M059J (cell line): Measurements from ENCODE around the gene NSMCE1. TPM values are rescaled to one million over a fixed set of nuclear protein-coding genes. Genes with fewer than 3 reads are reported as not detected.
A peak's percentile ranks its signal among the peaks of the same experiment; 100 is the strongest.
"Not testable (repeated sequence)": the region's sequence is repeated elsewhere in the genome, so short reads cannot be mapped to it uniquely, and the experiment has no call there.

ENCODE experiments used
- DNase-seq: peaks from one replicate; pipeline ENCODE4 v3.0.0-alpha.2; 2012; ENCODE audit warnings: low read depth
- total RNA-seq: library from RNA; depleted of rRNA; stranded (reverse); fragments of >200 nt; shearing (Covaris generic); gene quantifications from 2 replicates; pipeline ENCODE4 v1.2.3, GENCODE V29; 2014

Gene NSMCE1
- total RNA-seq, 1 experiment from 2014 or later, result 46.3 TPM

GRCh38 chr16:27216297-27216885 is 52.2 kb downstream of the NSMCE1 start:
- no peak for DNase-seq

DNA sequence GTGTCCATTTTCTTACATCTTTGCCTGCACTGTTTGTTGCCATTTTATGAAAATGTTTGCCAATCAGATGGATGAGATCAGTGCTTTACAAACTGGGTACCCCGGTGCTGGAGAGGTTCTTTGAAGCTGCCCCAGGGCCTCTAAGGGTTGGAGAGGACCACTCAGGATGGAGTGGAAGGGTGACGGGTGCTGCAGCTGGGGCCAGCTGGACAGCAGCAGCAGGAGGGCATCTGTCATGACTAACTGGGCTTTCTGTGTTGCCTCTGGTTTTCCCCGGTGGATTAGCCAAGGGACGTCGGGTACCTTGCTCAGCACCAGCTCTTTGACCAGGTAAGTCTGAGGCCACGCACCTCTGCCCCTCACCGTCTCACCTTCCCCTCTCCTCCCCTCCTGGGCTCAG is 52.9 kb downstream of the NSMCE1 start:
- no peak for DNase-seq

GRCh38 chr16:27214084-27214961 is 54.2 kb downstream of the NSMCE1 start:
- DNase-seq, result no peak

DNA sequence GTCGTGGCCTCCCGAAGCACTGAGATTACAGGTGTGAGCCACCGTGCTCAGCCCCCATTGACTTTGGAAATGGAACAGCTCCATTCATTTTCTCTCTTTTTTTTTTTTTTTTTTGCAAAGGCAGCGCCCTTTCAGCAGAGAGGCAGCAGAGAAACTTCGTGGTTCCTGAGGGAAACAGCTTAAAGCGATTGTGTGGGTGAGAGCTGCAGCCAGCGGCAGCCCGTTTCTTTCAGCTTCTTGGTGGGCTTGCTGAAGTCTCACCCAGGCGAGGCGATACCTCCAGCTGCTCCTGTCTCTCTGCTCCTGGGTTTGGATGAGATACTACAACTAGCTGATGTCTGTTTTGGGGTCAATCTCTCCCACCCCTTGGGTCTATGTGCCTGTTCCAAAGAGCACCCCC is 57.5 kb downstream of the NSMCE1 start:
- DNase-seq, result no peak

DNA sequence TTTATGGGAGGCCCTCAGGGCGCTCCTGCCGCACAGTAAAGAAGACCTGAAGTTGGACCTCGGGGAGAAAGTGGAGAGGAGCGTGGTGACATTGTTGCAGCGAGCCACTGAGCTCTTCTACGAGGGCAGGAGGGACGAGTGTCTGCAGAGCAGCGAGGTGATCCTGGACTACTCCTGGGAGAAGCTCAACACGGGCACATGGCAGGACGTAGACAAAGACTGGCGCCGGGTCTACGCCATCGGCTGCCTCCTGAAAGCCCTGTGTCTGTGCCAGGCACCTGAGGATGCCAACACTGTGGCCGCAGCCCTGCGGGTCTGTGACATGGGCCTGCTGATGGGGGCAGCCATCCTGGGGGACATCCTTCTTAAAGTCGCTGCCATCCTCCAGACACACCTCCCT is 58.4 kb downstream of the NSMCE1 start:
- DNase-seq, result no peak

DNA sequence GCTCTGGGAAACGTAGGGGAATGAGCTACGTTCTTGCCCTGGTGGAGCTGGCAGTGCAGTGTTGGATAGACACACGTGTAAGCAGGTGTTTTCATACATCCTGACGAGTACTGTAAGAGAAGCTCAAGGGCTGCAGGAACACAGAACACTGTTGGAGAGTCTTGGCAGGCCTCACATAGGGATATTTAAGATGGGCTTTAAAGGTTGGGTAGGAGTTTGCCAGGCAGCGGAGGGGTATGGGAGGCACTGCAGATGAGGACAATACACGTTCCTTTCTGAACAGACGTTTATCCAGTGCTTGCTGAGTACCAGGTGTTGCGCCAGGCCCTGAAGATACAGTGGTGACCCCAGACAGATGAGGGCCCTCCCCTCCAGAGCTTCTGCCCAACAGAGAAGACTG is 59.0 kb downstream of the NSMCE1 start:
- DNase-seq, result no peak

GRCh38 chr16:27208796-27209195 is 59.8 kb downstream of the NSMCE1 start:
- DNase-seq, result no peak

DNA sequence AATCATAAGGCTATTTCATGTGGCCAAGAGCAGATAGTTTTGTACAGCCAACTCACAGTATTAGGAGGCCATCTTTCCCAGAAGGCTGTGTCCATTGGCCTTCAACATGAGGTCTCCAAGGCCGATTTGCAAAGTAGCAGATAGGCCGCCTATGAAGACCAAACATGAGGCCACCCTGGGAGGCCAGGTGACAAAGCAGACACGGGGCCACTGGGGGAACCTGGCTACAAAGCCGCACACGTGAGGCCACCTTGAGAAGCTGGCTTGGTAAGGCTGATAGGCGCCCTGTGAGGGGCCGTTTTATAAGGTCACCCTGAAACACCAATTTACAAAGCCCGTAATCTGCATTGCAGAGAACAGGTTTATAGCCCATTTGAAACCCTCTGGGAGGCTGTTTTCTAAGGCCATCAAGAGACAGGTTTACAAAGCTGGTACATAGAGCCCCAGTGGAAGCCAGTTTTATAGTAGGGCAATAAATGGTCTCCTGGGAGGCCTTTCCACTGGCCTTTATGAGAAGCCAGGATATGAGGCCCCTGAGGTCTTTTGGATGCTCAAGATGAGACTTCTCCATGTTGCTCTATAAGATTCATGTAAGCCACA is 60.4 kb downstream of the NSMCE1 start:
- no peak for DNase-seq

- DNase-seq, result not testable (repeated sequence)
Observed at GRCh38 chr16:27207121-27207520, 61.5 kb downstream of the NSMCE1 start.

DNA sequence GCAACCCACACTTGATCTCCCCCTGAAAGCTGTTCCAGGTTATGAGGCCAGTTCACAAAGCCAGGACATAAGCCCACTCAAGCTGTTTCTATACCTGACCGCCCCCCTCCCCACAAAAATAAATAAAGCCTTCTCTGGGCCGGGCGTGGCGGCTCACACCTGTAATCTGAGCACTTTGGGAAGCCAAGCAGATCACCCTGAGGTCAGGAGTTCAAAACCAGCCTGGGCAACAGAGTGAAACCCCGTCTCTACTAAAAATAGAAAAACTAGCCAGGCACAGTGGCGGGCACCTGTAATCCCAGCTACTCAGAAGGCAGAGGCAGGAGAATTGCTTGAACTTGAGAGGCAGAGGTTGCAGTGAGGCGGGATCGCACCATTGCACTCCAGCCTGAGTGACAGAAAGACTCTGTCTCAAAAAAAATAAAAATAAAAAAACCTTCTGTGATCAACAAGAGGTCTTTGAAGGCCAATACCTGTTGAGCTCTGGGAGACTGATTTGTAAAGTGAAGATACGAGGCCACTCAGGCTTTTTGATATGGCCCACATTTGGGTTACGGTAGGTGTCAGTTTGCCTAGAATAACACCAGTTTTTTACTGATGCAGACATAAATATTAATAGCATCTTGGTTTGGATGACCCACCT is 63.0 kb downstream of the NSMCE1 start:
- no peak for DNase-seq

GRCh38 chr16:27204312-27204915 is 64.2 kb downstream of the NSMCE1 start:
- no peak for DNase-seq

DNA sequence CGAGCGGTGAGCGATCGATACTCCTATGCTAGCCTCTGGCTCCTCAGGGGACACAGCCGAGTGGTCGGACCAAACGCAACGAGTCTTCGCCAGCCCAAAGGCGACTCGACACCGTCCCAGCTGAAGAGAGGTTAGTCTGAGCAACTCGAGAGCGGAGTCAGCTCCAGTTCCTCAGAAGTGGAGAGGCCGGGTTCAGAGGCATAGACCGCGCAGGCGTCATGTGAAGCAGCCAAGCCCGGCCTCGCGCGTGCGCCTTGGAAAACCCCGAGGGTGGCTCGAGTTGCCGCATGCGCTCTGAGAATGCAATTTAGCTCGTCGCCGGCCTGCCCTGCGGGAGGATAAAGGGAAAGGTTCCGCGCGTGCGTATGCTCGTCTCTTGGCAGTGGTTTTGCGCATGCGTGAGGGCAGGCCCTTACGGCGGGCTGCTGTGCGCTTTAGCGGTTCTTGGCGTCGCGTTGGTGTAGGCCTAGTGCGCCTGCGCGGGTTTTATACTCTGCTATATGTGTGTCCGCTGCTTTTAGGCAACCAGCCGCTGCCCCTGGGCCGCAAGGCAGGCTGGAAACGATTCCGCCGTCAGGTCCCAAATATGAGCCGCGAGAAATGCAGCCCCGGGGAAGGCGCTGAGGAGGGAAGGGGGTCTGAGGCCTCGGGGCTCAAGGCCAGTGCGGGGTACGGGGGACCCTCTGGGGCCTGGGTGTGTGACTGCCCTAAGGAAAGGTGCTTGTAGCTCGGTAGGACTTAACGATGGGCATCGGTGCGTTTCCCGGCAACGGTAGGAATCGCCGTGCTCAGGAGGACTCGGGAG is 64.9 kb downstream of the NSMCE1 start, which contains the start of gene KDM8:
KDM8 (plus strand) TSS at position 20 of the 805 bp plus-strand sequence. CDS start 6,598 bp downstream, outside the sequence.
- peak; percentile 99 for DNase-seq

DNA sequence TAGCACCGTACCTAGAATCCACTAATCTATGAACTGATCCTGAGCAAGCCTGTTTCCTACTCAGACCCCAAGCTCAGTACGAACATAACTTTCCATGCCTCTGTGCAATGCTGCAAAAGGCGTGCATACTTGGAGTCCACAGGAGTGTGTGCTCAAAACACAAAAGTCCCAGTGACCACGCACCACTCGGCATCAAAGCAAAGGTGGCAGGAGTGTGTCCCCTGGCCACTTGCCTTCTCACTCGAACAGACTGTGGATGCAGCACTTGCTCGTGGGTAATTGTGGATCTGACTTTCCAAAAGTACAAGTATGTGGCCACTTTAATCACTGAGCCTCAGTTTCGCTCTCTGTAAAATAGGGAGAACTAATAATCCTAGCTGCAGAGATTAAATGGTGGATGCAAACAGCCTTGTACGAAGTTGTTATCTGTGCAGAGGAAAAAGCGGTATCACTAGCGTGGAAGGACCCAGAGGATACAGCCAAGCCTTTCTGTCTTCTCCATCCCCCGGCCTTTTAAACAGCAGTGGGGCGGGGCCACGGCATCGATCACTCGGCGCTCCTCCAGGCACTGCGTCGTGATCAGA is 65.6 kb downstream of the NSMCE1 start:
- no peak for DNase-seq

- not testable (repeated sequence) for DNase-seq
Observed at GRCh38 chr16:27200914-27201313, 67.7 kb downstream of the NSMCE1 start.

DNA sequence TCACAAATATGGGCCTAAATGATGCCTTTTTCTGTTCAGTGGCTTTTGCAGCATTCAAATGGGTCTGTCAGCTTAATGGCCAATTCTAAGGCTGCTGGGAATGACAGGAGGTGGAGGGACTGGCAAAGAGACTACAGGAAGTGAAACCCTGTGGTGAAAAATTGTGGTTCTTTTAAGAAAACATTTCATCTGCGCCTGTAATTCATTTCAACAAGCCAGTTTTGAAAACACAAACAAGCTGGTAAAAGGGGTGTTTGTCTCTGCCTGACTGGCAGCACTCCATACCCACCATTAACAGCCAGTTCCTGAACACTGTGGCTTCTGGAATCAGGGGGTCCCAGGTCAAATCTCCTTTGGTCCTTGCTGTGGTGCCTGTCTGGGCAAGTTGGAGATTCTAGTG is 68.8 kb downstream of the NSMCE1 start:
- DNase-seq, result peak; percentile 60

GRCh38 chr16:27199235-27199586 is 69.4 kb downstream of the NSMCE1 start:
- DNase-seq, result no peak

DNA sequence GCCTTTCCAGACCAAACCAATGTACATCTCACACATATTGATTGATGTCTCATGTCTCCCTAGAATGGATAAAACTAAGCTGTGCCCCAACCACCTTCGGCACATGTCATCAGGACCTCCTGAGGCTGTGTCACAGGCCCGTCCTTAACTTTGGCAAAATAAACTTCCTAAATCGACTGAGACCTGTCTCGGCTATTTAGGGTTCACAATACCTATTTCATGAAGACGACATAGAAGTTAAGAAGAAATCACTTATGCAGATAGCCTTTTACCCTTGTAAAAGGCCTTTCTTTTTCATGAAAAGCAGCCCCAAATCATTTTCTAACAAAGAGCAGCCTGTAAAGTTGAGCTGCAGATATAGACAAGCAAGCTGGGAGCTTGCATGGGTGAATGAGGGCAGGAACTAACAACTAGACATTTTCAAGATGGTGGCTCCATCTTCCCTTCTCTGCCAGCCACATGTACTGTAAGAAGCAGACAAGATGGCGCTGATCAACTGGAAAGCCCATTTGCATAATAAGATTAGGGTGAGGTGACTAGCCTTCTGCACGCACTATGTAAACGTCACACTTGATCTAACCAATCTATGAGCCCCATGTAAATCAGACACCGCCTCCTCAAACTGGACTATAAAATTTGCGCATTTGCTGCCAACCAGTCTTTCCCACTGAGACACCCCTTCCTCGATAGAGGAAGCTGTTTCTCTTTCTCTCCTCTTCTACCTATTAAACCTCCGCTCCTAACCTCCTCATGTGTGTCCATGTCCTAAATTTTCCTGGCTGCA is 69.9 kb downstream of the NSMCE1 start:
- no peak for DNase-seq

- no peak for DNase-seq
Observed at GRCh38 chr16:27197004-27197403, 71.6 kb downstream of the NSMCE1 start.

DNA sequence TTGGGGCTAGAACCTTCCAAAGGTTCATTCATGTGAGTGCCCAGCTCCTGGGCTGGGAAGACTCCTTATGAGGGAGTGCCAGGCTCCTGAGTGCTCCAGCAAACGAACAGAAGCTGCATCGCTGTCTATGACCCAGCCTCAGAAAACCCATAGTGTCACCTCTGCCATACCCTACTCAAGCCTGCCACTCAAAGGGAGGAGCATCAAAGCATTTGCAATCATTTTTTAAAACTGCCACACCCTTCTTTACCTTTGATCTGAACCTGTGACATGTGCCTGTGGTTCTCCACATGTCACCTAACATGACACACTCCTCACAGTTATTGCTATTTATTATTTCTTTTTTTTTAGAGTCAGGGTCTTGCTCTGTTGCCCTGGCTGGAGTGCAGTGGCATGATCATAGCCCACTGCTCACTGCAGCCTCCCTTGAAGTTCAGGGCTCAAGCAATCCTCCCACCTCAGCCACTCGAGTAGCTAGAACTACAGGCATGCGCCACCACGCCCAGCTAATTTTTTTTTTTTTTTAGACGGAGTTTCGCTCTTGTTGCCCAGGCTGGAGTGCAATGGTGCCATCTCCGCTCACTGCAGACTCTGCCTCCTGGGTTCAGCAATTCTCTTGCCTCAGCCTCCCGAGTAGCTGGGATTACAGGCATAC is 72.5 kb downstream of the NSMCE1 start:
- DNase-seq, result no peak
